ENCODE data around the gene P2RX5.

The P2RX5 gene

DNA sequence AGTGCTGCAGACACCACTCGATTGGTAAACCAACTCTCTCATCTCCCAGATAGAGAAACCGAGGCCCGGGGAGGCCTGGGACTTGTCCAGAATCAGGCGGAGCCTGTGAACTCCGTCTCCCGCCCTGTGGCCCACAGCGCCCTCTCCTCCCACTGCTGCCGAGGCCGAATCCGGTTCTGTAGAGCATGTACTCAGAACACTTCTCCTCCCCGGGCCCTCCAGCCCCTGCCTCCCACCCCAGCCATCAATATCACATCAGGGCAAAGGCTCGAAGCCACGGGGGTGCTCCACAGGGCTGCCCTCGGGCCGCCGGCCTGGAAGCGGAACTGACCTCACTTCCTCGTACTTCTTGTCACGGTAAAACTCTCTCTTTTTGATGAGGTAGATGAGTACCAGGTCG is 14.4 kb downstream of the P2RX5 start:
- DNase-seq (ENCODE audit: low spot score) = no peak

DNA sequence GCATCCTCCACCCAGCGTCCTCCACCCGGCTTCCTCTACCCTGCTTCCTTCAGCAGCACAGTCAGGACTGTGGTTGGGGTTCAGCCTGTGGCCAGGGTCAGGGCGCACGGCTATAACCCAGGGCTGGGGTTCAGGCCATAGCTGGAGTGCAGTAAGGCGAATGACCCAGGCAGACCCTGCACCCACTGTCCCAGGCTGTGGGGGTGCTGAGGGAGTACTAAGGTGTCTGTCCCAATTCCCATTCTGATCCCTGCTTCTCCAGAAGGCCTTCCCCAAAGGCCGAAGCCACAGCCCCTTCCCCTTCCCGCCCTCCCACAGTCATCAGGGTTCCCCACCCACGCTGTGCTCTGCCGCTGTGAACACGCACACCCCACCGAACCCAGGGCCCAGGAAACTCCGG is 14.9 kb downstream of the P2RX5 start:
- DNase-seq (ENCODE audit: low spot score) = no peak

DNA sequence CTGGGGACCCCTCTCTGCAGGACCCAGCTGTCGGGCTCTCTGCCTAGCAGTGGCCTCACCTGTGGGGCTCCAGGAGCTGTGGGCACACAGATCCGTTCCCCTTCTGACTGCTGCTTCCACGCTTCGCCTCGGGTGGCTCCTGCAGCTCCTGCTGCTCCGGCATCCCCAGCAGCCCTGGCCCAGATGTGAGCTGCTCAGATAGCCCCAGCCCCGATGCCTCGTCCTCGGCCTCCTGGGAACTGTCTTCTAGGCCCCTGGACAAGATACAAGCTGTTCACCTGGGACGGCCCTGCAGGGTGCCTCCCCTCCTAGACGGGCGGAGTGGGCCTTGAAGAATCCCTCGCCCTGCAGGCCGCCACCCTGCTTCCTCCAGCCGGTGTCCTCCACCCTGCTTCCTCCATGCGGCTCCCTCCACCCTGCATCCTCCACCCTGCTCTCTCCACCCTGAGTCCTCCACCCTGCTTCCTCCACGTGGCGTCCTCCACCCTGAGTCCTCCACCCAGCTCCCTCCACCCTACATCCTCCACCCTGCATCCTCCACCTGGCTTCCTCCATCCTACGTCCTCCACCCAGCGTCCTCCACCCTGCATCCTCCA is 16.3 kb downstream of the P2RX5 start:
- DNase-seq (ENCODE audit: low spot score) = no peak

DNA sequence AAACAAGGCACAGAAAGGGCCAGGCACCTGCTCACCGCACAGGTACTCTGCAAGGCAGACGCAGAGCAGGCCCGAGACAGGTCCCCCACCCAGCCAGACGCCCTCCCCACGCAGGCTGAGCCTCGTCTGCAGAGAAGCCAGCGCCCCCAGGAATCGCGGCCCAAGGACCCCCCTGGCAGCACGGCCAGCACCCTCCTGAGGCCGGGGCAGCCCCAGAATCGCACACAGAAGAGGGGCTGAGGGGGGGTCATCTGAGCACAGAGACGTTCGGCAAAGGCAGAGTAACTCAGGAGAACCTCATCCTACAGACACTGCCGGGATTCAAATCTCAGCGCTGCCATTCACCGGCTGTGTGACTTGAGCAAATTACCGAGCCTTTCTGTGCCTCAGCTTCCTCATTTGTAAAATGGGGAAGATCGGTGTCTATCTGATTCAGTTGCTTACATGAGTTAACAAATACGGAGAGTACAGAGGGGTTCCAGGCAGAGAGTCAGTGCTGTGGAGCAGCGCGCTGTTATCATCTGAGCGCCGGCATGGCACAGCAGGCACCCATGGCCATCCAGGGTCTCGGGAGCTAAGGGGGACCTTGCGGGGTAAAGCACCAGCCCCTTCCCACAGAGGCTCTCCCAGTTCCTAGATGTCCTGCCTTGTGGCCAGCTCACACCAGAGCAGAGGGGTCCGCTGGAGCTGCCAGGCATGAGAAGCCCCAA is 17.0 kb downstream of the P2RX5 start:
- no peak for DNase-seq (ENCODE audit: low spot score)

DNA sequence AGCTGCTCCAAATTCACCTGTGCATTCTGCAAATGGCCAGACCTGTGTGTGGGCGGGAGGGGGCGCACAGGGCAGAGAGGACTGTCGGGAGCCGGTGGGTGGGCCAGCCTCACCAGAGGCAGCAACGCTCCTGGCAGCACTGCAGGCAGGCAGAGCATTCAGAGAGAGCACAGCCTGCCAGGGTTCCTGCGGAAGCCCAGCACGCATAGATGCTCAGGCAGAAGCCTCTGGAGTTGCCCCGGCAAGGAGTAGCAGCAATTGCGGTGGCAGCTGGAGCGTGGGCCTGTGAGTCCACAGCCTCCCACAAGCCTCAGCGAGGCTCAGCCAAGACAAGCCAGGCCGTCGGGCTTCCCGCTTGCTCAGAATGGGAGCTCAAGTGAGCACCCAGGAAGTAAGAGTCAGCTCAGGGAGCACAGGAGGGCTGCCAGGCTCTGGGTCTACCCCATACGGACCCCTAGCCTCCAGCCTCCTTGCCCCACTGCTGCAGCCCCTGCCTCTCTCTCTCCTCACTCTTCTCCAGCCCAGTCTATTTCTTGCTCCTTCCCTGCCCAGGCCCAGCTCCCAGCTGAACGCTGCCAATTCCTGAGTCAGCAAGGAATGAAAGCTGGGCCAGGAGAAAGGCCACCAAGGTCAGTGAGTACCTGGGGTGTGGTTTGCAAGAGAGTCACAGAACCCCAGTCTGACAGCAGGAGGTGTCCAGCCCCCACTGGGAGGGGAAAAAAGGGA is 17.7 kb downstream of the P2RX5 start:
- no peak for DNase-seq (ENCODE audit: low spot score)

DNA sequence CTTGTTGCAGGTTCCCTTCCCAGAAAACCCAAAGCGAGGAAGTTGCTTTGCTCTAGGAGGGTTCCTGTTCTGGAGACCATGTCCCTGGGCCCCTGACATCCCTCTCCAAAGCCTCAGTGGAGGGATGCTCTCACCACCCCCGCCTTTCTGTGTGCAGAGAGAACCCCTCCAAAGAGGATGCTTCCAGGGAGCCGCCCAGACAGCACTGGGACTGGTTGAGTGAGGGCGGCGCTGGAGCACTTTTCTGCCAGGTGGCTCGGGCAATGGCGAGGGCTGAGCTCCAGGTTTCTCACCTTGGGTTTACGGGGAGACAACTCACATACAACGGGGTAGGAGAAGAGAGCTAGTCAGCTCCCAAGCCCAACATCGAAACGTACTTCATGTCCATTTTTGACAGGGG is 20.1 kb downstream of the P2RX5 start:
- no peak for DNase-seq (ENCODE audit: low spot score)

DNA sequence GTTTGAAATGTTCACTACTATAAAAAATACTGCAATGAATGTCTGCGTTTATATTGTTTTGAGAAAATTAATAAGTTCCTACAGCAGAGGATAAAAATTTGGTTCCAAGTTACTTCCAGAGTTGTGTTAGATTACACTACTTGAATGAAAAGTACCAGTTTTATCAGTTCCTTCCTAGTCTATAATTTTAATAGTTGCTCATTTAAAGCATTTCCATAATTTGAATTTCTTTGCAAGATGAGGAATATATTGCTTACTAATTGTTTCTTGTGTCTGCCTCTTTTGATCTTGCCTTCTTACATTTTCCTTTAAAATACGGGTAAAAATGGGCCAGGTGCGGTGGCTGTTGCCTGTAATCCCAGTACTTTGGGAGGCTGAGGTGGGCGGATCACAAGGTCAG is 23.4 kb downstream of the P2RX5 start:
- DNase-seq (ENCODE audit: low spot score) = no peak

DNA sequence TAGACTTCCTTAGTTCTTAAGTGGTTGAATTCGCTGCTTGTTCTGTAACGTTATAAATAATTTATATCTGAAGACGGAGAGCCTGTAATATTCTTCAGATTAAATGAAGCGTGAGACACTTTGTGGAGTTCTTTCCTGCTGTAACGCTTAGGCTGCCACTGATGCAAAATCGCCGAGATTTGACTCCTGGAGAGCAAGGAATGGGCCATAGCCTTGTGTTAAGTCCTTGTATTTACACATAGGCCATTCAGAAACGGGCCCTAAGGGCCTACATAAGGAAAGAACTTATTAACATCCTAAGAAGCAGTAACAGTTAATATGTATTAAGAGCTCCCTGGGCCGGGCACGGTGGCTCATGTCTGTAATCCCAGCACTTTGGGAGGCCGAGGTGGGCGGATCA is 26.4 kb downstream of the P2RX5 start:
- no peak for DNase-seq (ENCODE audit: low spot score)

DNA sequence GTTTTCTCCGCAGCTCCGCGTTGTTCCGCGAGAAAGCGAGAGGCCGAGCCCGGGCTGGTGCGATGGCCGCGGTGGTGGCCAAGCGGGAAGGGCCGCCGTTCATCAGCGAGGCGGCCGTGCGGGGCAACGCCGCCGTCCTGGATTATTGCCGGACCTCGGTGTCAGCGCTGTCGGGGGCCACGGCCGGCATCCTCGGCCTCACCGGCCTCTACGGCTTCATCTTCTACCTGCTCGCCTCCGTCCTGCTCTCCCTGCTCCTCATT is 26.9 kb downstream of the P2RX5 start:
- DNase-seq (ENCODE audit: low spot score) = no peak

DNA sequence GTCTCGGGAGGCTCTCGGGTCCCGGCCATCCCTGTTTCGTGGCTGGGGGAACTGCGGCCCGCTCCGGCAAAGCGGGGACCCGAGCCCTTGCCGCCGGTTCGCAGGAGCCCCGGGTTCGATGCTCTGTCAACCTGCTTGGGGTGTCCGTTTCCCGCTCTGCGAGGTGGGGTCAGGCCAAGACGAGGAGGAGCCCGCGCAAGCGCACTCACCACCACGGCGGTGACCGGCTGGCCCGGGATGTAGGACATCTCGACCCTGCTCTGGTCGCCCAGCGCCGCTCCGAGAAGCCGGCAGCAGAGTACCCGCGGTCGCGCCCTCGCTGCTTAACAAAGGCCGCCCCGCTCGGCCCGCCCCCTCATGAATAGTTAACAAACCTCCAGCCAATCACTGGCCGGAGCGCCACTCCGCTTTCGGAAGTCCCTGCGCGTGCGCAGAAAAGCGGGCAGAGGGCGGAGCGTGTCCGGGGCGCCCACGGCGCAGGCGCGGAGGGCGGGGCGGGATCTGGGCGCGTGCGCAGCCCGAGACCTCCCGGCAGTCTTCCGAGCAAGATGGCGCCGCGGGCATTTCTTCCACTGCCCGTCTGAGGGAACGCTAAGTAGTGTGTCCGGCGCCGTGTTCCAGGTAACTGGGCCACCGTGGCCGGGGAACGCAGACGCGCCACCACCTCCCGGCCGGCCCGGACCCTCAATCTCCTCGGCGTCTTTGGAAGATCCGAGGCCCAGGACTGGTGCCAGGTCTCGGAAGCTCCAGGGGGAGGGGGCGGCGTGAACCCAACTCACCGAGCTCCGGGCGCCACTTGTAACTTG is 27.5 kb downstream of the P2RX5 start, which contains the start of the genes EMC6 and TAX1BP3:
Gene EMC6, plus strand, starts transcription at position 534 of the 806 bp plus-strand sequence. CDS start 335 bp downstream, outside the sequence.
Gene TAX1BP3, minus strand, starts transcription at position 300 of the 806 bp plus-strand sequence. Its CDS starts 52 bp downstream, at position 248.
- DNase-seq (ENCODE audit: low spot score) = peak; percentile 99

DNA sequence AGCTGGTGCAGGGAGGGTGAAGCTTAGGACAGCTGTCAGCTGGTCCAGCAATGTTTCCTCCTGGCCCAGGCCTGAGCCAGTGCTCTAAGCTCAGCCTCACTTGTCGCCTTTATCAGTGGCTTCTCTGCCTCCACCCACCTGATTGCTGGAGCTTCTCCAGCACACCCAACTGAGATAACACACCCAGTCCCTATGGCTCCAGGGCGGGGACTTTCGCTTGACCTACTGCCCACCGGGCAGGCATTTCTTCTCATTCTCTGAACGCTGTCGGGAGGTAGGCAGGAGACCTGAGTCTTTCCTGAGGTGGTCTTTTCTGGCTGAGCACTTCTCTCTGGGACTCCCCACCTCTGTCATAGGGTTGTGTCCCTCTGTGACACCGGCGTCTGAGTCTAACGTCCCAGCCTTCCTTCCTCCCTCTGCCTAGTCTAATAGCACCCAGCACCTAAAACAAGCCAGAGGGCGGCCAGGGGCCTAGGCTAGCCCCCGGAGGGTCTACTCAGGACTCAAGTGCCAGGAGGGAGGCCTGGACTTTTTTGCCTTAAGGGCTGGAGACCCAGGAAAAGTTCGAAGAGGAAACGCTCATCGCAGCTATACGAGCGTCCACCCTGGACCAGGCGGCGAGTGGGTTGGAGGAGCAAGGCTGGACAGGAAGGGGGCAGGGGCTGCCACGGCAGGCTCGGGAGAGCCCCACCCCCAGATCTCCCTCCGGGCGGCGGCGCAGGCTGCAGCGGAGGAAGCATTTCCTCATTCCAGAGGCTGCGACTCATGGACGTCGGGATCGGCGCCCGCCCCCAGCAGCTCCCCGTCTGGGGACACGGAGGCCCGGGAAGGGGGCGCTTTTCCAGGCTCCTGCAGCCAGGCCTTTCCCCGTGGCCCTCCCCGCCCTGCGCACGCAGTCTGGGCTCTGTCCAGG is 28.3 kb downstream of the P2RX5 start:
- peak; percentile 90 for DNase-seq (ENCODE audit: low spot score)

DNA sequence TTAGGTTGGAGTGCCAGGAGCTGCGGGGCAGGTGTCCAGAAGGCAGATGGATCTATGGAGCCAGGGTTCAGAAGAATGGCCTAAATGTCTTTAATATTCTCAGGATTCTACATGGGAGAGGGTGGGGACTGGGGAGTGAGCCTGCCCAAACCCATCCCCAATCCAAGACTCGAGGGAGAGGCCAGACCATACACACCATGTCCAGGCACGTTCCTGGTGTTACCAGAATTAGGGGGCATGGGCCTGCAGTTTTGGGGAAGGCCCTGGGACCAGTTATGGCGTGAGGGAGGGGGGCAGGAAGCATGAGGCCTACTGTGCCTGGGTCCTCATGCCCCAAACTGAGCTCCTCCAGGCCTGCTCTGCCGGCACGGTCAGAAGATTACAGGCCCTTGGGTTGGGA is 29.4 kb downstream of the P2RX5 start:
- no peak for DNase-seq (ENCODE audit: low spot score)

DNA sequence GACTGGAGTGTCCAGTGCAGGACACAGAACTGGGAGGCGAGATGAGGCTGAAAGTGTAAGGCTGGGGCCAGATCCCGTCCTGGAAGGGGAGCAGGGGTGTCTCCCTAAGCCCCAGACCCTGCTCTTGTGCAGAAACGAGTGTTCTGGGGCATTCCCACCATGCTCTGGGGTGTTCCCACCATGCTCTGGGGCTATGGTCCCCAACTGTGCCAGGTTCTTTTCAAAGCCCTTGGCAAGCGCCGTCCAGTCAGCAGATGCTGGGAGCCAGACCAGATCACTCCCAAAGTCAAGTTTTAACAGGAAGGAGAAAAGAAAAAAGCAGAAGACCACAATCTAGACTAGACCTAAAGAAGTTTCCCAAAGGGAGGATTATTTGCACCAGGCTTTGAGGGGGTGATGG is 30.1 kb downstream of the P2RX5 start:
- DNase-seq (ENCODE audit: low spot score) = no peak

DNA sequence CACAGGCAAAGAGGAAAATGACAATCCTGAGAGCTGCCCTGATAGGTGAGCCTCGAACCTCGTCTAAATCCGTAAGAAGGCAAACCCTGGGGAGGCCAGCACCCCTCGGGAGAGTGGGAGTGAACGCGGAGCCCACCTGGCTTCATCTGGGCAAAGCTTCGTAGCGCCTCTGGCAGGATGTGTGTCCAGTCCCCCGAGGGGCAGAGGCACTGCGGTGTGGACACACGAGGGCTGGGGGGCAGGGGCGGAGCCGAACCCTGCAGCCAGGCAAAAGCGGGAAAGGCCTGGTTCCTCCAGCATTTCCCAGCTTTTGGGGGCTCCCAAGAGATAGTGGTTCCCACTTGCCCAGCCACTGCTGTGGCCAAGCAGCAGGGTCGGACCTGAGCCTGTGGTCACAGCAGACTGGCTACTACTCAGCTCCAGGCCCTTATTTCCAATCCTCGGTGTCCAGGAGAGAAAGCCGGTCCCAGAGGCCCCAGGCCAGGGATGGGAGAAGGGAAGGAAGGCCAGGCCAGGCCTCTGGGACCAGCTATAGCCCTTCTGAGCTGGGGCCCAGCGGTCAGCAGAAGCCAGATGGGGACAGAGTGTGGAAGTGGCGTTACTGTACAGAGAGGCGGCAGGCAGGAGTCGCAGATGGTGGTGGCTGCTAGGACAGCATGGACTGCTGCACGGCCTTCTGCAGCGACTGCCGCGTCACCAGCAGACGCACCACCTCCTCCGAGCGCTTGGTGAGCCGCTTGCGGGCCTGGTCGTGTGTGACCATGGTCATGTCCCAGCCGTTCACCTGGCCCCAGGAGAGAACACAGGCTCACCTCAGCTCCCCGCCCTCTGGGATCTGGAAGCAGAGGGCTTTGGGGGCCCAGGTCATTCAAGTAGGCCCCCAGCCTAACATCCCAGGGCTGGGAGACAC is 32.6 kb downstream of the P2RX5 start:
- no peak for DNase-seq (ENCODE audit: low spot score)

DNA sequence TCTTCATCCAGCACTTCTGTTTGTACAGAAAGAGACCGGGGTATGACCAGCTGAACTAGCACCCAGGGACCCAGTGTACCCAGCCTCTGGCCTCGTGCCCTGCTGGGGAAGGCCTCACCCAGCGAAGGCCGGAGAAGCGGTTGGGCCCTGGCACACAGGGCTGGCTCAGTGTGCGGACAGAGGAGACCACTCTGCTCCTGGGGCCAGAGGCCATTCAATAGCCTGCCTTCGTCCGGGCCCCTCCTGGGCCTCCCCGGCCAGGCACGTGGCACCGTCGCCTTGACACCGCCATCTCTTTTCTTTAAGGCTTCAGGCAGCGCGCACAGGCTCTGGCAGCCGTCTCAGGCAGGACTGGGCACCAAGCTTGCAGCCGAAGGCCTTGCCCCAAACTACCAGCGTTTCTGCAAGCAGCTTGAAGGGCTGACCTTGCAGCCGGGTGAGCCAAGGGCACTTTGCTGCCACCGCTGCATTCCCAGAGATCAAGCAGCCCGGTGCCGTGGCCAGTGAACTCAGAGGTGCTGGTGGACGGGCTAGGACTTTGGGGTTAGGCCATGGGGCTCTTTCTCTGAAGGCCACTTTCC is 35.6 kb downstream of the P2RX5 start:
- no peak for DNase-seq (ENCODE audit: low spot score)

DNA sequence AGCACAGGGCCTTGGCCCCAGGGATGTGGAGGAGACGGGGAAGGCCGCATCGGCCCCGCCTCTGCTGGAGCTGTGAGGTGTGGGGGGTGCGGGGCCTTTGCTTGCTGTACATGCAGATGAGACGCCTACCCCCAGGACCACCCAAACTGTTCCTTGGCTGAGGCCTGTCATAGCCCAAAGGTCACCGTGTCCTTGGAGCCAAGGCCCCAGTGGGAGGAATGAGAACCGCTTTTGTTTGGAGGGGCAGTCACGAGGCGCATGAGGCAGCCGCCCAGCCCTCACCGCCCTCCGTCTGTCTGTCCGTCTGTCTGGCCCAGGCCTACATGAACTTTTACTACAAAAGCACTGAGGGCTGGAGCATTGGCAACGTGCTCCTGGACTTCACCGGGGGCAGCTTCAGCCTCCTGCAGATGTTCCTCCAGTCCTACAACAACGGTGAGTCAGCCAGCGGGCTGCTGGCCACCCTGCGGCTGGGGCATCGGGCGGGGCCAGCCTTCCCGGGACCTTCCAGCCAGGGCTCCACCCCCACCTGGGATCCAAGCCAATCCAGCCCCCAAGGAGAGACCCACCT is 36.3 kb downstream of the P2RX5 start:
- no peak for DNase-seq (ENCODE audit: low spot score)

DNA sequence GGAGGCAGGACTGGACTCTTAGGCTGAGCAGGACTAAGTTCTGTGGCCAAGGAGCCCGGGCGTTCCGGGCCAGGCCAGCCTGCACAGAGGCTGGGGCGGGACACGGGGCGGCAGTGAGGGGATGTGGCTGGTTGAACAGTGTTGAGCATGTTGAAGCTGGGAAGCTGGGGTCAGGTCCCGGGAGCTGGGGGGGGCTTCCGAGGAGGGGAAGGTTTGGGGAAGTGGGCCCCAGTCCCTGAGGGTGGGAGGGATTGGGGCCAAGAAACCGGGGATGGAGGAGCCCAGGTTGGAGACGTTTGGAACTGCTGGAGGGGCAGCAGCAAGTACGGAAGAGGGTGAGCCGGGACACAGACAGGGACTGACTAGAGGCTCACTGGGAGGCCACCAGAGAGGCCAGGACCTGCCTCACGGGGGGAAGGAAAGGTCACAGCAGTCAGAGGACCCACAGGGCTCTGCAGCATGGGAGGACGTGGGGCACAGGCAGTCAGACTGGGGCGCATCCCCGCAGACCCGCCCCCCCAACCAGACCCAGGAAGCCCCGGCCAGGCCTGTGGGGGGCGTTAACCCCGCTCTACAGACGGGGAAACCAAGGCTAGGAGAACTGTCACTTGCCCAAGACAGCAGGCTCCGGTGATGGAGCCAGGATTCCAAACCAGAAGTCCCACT is 37.0 kb downstream of the P2RX5 start:
- no peak for DNase-seq (ENCODE audit: low spot score)

DNA sequence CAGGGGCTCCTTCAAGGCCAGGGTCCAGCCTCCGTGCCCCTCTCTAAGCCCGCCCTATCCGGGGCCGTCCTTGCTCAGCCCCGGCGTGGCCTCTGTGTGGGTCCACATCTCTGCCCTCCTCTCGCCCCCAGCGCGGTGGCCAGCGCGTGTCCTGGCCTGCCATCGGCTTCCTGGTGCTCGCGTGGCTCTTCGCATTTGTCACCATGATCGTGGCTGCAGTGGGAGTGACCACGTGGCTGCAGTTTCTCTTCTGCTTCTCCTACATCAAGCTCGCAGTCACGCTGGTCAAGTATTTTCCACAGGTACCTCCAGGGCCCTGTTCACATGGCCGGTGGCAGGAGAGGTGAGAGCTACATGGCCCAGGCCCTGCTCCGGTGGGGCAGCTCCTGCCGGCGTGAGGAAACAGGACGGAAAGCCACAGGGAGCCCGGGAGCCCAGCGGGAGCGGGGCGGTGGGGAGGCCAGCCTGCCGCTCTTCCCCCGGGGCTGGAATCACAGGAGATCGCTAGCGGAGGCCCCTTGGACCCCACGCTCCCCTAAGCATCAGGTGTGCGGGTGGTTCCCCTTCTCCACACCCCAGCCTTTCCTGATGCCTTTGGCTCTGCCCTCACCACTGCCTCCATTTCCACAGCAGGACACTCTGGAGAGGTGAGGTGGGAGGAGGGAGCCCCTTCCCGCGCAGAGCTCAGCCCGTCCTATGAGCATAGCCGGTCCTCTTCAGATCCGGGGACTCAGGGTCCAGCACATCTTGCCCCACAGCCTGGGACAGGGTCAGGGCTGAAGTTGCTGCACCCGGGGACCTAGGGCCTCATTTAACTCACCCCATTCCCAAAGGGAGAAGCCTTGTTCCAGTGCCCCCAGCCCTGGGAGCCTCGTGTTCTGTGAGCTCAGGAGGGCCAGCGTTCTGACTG is 37.8 kb downstream of the P2RX5 start:
- no peak for DNase-seq (ENCODE audit: low spot score)
